Activated gamma-delta T cell treated with Interleukin-2 at 50 U/mL for 16 hours (primary cell): Measurements from ENCODE around the gene PPTC7.
"Not testable (repeated sequence)": the region's sequence is repeated elsewhere in the genome, so short reads cannot be mapped to it uniquely, and the experiment has no call there.

Experiments used
- DNase-seq: peaks from one replicate; pipeline ENCODE4 v3.0.0-alpha.2; 2020

Gene PPTC7

DNA sequence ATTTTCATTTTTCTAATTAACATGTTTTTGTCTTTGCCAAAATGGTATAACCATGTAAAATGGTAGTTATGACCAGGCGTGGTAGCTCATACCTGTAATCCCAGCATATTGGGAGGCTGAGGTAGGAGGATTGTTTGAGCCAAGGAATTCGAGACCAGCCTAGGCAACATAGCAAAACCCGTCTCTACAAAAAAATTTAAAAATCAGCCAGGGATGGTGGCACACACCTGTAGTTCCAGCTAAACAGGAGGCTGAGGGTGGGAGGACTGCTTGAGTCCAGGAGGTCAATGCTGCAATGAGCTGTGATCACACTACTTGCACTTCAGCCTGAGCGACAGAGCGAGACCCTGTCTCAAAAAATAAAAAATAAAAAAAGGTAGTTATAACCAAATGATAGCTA is 23.1 kb downstream of the PPTC7 start:
- no peak for DNase-seq

DNA sequence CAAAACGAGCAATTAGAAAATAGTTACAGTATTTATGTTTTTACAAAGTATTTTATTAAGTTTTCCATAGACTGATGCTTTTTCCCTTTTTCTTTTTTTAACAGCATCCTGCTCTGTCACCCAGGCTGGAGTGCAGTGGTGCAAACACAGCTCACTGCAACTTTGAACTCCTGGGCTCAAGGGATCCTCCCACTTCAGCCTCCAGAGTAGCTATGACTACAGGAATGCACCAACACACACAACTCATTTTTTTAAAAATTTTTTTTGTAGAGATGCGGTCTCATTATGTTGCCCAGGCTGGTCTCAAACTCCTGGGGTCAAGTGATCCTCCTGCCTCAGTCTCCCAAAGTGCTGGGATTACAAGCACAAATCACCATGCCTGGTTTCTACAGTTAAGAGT is 24.2 kb downstream of the PPTC7 start:
- DNase-seq, result not testable (repeated sequence)

DNA sequence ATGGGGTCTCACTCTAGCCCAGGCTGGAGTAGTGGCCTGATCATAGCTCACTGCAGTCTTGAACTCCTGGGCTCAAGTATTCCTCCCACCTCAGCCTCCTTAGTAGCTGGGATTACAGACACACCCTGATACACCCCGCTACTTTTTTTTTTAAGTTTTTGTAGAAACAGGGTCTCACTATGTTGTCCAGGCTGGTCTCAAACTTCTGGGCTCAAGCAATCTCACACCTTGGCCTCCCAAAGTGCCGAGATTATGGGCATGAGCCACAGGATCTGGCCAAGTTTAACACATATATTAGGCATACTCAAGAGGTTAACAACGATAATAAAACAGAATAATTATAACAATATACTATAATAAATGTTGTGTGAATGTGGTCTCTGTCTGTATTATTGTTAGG is 25.8 kb downstream of the PPTC7 start:
- no peak for DNase-seq

DNA sequence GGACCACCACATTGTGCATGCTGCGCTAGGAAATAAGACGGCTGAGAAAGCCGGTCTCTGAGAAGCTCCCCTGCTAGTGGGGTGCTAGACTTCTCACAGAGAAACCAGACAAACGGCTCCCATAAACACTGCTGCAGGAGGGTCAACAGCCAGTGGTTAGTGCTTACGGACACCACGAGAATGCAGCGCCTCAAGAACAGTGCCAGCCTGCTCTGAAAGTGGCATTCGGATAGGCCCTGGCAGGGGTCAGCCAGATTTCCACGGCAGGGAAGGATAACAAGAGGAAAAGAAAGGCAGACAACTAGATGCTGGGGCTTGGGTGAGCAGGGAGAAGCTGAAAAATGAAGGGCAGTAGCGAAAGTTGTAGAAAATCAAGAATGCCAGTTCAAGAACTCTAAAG is 26.4 kb downstream of the PPTC7 start:
- DNase-seq, result no peak

DNA sequence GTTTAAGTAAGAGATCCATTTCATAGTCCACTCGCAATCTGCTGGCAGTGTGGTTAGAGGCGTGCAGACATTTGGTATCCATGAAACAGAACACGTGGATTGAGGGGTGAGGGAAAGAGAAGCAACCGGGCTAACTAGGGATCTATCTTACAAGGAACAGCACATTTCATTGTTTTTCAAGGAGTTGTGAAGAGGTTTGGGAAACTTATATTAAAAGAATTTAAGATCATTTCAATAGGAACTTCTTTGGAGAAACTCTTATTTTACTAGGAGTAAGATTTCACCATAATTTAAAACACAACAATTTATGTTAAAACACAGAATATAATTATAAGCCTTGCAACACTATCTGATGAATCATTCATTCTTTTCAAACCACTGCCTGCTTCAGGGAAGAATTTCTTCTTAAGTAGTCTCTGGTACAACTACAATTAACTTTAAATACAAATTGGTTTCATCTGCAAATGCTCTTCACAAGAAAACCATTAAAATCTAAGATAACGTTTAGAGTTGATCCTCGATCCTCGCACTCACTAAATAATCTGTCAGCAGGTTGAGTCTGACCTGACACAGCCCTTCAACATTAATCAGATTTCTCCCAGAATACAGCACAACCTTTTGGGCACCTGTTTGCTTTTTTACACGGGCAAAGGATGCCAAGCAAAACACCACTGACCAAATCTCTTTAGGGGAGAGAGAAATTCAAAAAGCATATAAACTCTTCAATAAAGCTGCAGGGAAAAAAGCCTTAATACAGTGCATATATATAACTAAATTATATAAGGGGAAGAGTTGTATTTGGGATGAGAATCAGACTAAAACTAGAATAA is 27.3 kb downstream of the PPTC7 start:
- DNase-seq, result no peak

DNA sequence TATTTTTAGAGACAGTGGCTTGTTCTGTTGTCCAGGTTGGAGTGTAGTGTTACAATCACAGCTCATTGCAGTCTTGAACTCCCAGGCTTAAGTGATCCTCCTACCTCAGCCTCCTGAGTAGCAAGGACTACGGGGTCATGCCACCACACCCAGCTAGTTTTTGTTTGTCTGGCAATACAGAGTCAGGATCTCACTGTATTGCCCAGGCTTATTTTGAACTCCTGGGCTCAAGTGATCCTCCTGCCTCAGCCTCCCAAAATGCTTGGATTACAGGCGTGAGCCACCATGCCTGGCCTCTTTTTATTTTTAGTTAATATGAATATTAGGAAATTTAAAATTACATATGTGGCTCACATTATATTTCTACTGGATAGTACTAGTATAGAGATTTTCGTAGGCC is 28.9 kb downstream of the PPTC7 start:
- DNase-seq, result no peak

DNA sequence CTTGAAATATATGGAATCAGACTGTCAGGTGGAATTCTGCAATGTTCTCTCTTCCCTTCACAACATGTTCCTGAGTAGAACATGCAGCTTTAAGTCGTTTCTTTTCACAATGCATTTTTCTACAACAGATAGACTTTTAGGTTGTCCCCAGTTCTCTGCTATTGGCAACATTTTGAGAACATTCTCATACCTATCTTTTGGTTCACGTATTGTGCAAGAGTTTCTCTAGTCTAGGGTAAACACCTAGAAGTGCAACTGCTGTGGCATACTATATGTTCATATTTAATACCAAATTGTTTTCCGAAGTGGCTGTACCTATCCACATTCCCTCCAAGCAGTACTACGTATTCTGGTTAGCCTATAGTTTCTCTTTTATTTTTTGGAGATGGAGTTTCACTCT is 32.1 kb downstream of the PPTC7 start:
- no peak for DNase-seq

DNA sequence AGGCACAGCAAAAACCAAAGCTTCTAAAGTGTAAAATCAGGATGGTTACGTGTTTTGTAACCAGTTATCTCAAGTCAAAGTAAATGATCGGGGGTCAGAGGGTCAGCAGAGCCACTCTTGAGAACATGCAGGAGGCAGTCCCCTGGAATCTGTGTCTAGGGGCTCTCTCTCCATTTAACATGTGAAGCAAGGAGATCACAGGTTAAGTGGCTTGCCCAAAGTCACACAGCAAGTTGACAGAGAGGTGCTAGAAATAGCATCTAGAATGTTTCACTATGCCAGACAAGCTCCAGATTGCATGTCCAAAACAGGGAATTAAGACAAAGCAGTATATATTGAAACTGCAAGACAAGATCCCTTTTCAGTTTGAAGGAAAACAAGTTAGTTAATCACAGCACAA is 33.4 kb downstream of the PPTC7 start:
- DNase-seq, result no peak

DNA sequence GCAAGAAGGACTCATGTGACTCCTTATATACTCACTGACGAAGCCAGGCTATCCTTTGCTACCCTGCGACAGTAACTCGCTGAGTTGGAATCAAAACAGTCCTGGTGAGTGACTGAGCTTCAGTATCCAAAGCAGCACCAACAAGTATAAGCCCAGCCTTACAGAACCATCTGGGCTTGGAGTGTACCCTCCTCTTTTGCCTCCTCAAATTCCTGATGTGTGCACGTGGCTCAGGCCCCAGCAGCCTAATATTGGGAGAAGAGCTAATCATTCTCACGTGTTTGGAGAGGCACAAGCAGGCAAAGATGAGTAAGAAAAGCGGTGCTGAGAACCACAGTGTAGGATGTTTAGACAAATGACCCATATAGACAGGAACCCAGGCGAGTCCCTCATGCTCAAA is 34.4 kb downstream of the PPTC7 start:
- no peak for DNase-seq

DNA sequence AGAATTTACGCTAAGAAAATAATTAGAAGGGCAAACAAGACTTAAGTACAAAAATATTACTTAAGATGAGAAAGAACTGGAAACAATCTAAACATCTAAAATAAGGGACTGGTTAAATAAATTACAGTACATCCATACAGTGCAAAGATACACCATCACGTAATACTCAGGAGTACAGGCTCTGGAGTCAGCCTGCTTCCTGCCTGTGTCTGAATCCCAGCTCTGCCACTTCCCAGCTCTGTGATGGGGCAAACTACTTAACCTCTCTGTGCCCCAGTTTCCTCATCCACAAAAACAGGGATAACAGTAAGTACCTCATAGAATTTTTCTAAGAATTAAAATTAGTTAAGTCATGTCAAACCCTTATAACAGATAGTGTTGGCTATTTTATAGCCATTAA is 36.0 kb downstream of the PPTC7 start:
- DNase-seq, result no peak

DNA sequence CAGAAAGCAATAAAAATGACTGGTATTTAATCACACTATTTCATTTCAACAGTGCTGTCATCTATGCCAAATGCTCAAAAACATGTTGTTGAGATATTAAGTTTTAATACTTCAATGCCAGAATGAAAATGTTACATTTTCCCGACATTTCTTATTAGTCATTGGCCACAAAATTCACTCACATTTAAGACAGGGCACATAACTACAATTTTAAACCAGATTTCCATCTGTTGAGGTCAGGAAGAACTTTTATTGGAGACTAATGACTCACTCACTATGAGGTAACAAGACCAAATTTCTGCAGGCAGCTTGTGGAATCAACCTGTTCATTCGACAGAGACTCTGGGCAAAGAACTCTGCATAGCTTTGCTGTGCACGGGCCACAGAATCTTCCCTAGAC is 36.8 kb downstream of the PPTC7 start:
- DNase-seq, result no peak

DNA sequence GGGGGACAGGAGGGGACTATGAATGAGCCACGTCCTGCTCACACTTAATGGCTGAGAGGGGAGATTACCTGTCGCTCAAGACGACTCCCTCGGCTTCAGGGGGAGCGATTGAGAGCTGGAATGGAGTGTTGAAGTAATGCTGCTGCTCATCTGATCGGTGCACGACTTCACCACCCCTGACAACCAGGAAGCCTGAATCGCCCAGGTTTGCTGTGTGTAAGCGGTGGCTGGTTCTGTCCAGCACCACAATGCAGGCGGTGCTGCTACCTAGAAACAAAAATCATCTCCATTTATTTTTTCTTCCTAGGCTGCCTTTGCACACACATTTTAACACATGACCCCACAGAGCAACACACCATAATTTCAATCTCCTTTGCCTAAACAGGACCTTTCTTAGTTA is 37.3 kb downstream of the PPTC7 start:
- no peak for DNase-seq

DNA sequence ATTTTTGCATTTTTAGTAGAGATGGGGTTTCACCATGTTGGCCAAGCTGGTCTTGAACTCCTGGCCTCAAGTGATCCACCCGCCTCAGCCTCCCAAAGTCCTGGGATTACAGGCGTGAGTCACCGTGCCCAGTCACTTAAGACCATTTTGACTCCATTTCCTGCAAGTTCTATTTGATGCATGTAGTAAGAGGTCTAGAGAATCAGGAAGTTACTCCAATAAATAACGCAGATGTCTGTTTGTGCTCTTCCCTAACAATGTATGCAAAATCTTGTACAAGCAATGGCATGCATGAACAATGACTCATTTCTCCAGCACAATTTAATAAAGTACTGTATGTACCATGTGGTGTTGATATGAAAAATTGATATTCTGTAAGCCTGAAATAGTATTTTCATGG is 37.9 kb downstream of the PPTC7 start:
- not testable (repeated sequence) for DNase-seq

DNA sequence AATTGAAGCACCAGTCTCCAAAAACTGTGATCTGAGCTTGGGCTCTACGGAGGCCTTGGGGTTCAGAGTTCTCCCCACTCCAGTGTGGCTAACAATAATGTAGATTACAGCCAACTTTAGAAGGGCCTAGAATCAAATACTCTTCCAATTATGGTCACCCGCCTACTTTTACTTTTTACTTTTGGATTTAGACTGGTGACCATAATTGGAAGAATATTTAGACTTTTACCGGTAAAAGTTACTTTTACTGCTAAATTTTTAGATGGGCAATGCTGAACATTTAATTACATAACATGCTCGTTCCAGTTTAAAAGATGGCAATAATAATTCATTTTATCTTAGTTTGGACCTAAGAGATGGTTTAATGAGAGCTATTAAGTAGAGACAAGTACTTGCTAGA is 39.2 kb downstream of the PPTC7 start:
- no peak for DNase-seq

DNA sequence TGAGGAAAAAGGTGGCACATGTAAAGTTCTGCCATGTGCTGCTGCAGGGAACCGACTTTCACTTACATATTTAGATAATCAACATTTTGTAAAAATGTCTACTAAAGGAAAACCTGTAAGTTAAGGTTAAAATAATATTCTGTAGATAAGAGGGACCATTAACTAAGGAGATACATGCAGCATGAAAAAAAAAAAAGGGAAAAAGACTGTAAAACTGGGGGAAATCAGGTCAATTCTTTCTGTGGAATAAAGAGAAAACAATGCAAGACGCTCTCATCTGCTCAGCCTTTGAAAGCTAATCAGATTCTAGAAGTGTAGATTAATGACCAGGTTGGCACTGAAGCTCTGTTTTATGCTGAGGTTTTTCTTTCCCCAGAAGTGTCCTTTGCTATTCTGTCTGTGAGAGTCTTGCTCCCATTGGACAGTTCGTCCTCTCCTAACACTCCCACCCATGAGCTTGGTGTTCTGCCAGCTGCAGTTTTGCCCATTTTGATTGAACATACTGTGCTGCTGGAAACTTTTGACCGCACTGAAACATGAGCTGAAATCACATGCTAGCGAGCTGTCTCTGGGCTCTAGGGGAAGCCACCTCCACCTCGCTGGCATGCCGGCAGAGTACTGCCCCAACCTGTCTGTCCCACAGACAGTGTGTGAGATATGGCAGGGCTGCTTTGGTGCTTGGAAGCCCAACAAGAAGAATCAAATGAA is 39.7 kb downstream of the PPTC7 start:
- no peak for DNase-seq

DNA sequence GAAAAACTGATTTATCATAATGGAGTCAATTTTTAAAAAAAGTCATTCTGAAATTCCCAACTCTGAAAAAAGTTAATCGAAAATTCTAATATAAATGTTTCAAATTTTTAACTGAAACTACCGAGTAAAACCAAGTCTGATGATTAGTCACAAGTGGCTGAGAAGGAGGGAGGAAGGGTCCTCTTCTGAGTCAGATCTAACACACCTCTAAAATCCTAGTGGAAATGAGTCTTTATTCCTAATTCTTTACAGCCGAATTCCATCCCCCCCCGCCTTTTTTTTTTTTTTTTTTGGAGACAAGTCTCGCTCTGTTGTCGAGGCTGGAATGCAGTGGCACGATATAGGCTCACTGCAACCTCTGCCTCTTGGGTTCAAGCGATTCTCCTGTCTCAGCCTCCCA is 43.1 kb downstream of the PPTC7 start:
- no peak for DNase-seq

DNA sequence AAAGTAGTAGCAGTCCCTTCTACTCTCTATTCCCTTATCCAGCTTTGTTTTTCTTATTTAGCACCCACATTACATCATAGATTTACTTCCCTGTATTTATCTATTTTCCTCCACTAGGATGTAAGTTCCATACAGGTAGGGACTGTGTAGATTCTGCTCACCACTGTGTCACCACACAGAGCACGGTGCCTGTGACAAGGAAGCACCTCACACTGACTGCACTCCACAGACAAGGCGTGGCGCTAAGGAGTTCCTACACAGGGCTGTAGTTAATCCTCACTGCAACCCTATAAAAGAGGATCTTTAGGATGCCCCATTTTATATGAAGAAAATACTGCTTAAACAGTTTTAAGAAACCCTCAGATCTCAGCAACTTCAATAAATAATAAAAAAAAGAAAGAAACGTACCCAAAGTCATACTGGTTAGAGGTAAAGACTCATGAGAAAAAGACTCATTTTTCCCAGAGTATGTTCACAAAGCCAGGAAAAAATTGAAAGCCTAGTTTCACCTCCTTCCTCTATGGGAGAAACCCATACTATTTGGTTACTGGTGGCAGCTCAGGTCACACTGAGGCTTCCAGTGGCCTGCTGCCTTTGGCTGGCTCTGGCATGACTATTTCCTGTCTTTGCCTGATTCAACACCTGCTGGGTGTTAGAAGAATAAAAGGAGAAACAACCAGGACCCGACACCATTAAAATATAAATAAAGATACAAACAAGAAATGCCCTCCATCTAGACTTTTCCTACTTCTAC is 44.1 kb downstream of the PPTC7 start:
- no peak for DNase-seq

DNA sequence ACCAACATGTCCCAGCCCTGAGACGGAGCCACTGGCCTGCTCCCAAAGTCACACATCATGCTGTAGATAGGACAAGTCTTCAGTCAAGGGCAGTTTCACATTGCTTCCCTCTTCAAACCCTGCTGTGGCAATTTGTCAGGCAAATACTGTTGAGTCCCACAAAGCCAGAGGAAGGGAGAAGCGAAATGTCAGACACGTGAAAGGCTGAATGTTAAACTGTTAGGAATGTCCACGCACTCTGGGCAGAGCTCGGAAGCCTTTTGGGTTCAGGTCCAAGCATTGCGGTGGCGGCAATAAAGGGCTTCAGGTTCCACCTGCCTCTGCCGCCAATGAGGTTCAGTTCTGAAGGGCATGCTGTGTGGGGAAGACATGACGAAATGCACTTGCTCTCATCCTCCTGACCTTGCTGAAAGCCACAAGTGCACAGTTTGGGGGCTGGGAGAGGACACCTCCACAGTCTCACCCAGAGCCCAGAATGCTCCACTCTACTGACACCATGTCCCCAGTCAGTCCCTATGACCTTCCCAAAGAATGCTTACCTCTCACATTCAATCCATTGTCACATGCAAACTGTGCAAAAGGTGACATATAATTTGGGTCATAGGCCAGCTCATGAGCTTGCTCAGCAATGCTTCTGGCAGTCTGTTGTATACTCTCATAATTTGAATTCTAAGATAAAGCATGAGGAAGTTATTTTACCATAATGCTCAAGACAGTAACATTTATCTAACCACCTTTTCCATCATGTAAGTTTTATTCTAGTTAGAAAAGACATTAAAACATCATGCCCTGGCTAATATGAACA is 45.3 kb downstream of the PPTC7 start:
- no peak for DNase-seq

DNA sequence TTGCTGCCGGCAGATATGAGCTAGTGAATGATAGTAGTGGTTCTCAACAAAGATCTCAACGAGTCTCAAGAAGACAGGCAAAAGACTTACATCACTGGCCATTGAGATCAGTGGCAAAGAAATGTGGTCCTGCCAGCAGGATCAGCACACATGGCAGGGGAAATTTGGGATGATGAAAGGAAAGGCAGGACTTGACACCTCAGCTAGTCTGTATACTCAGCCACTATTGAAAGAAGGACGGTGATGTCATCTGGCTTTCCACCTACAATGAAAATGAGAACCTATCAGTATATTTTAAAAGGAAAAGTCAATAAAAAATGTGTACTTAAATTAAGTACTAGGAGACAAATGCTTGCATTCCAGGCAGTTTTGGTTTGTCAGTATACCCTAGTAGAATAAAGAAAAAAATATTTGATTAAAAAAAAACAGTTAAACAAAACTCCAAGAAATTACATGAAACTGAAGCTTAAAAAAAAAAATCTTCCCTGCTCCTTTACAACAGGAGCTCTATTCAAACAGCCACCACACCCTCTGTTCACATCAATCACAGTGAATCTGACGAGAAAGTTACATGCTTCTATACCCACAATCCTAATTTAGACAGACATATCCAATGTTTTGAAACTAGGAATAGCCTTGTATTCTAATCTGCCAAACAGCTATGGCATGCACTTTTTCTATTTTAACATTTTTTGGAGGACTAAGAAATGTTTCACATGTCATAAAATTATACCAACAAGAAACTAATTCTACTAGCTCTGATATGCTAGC is 46.1 kb downstream of the PPTC7 start:
- no peak for DNase-seq

DNA sequence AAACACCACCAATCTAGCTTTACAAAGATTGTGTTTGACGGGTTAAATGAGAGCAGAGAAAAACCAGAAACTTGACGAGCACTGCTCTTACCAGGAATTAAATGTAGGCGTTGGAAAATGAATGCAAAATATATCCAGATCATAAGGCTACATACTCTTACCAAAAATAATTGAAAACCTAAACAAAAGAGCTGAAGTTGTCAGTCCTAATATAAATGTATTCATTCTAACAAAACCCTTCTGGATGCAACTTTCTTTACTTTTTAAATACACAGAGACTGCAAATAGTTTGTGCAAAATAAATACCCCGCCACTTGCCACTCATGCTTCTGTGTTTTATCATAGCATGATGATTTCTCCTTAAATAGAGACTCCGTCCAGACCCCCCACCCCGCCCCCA is 48.3 kb downstream of the PPTC7 start:
- DNase-seq, result no peak

DNA sequence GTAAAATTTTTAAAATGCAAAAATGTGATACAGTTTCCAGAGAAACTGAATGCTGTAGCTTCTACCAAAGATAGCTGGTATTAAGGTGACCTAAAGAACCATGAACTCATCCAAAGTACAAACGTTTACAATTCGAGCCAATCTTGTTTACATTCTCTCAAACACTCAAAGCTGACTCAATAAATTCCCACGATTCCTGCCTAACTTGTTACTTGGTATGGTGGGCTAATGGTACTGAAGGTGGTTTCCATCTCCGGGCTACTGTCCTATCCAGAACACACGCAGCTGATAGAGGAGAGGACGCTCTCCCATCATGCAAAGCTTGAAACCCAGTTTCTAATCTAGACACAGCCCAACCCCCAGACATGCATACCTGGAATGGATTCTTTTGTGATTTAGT is 49.5 kb downstream of the PPTC7 start:
- DNase-seq, result no peak

DNA sequence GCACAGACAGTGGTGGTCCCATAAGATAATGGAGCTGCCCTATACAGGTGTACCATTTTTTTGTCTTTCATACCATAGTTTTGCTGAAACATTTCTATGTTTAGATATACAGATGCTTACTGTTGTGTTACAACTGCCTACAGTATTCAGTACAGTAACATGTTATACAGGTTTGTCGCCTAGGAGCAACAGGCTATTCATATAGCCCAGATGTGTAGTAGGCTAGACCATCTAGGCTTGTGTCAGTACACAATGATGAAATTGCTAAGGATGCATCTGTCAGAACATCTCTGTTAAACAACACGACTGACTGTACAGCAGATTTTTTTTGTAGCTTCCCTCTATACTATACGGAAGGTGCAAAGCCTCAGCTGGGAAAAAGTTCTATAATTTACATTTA is 50.5 kb downstream of the PPTC7 start:
- no peak for DNase-seq
